Kidney epithelial cell (primary cell): ENCODE data around the gene ZNF774. TPM values are rescaled to one million over a fixed set of nuclear protein-coding genes. Genes with fewer than 3 reads are reported as not detected.

Source experiments
- DNase-seq: peaks from one replicate; pipeline ENCODE4 v3.0.0-alpha.2; 2010; ENCODE audit warnings: low read depth
- H3K27me3 ChIP-seq: 2 replicates; pipeline ENCODE4 v1.6.0; 2011; ENCODE audit warnings: low read length; ENCODE audit not compliant: control insufficient read depth, insufficient read depth
- H3K36me3 ChIP-seq: 2 replicates; pipeline ENCODE4 v1.5.1; 2011; ENCODE audit warnings: low read length; ENCODE audit not compliant: control insufficient read depth, insufficient read depth
- H3K4me3 ChIP-seq: 2 replicates; pipeline ENCODE4 v1.5.1; 2011; ENCODE audit warnings: low read depth, mild to moderate bottlenecking, control low read depth, low read length
- CTCF ChIP-seq: IDR thresholded peaks from 2 replicates; pipeline ENCODE4 v1.5.1; 2011; ENCODE audit warnings: mild to moderate bottlenecking, moderate library complexity, low read length, control low read depth, inconsistent platforms; ENCODE audit not compliant: insufficient read depth, poor library complexity, severe bottlenecking
- total RNA-seq: library from RNA; depleted of rRNA; stranded (reverse); fragments of >200 nt; gene quantifications from 2 replicates; pipeline ENCODE4 v1.2.3, GENCODE V29; 2015

ZNF774 gene
- total RNA-seq, 1 donor from 2014 or later, result 2.0 TPM

GRCh38 chr15:90322538-90322937, 29.5 kb upstream of the ZNF774 start:
- TF ChIP-seq CTCF, result no peak
- DNase-seq, result no peak
- Histone ChIP-seq H3K4me3 (no peak overlapping the region), H3K27me3 (no peaks in the 10 kb centered on the region), H3K36me3 (no peaks in the 10 kb centered on the region)

GRCh38 chr15:90325726-90326125, 26.4 kb upstream of the ZNF774 start:
- no peak for DNase-seq
- TF ChIP-seq CTCF, result no peak
- no peak overlapping the region for H3K4me3 ChIP-seq
- no peaks in the 10 kb centered on the region for H3K27me3 ChIP-seq
- no peaks in the 10 kb centered on the region for H3K36me3 ChIP-seq

- H3K36me3 ChIP-seq, result no peaks in the 10 kb centered on the region
- DNase-seq, result no peak
- H3K27me3 ChIP-seq, result no peaks in the 10 kb centered on the region
- H3K4me3 ChIP-seq, result no peak overlapping the region
- TF ChIP-seq CTCF, result no peak
Observed at GRCh38 chr15:90326441-90326840, 25.6 kb upstream of the ZNF774 start.

- no peak for TF ChIP-seq CTCF
- H3K36me3 ChIP-seq, result no peaks in the 10 kb centered on the region
- DNase-seq, result no peak
- no peaks in the 10 kb centered on the region for H3K27me3 ChIP-seq
- H3K4me3 ChIP-seq, result no peak overlapping the region
Observed at GRCh38 chr15:90327311-90327710, 24.8 kb upstream of the ZNF774 start.

- Histone ChIP-seq H3K4me3 (no peak overlapping the region), H3K36me3 (no peaks in the 10 kb centered on the region), H3K27me3 (no peaks in the 10 kb centered on the region)
- TF ChIP-seq CTCF, result no peak
- DNase-seq, result no peak
Observed at GRCh38 chr15:90334304-90334731, 17.8 kb upstream of the ZNF774 start.

- DNase-seq, result peak; percentile 54
- Histone ChIP-seq H3K4me3 (no peak overlapping the region), H3K27me3 (no peaks in the 10 kb centered on the region), H3K36me3 (no peaks in the 10 kb centered on the region)
- TF ChIP-seq CTCF, result no peak
Observed at GRCh38 chr15:90336705-90337141, 15.4 kb upstream of the ZNF774 start.
